ENCODE measurements around the gene TNS3.

Gene TNS3

GRCh38 chr7:47303014-47303694 lies 278.8 kb downstream of the TNS3 start:
- no peak for DNase-seq (ENCODE audit: low spot score)

DNA sequence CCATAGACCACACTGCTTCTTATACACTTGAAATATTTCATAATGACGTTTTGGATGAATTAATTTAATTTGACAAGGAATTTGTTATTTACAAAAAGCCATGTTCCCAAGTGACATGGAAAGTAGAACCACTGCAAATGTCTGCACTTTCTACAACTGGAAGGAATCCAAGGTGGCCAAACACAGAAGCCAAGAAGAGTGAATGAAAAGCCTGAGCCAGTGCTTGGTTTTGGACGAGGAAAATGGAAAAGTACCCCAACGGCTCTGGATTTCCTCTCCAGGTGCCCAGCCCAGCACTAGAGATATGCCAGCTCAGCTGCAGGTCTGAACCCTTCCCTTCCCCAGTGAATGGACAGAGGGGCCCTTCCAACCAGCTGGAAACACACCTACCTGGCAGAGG lies 279.4 kb downstream of the TNS3 start:
- no peak for DNase-seq (ENCODE audit: low spot score)

DNA sequence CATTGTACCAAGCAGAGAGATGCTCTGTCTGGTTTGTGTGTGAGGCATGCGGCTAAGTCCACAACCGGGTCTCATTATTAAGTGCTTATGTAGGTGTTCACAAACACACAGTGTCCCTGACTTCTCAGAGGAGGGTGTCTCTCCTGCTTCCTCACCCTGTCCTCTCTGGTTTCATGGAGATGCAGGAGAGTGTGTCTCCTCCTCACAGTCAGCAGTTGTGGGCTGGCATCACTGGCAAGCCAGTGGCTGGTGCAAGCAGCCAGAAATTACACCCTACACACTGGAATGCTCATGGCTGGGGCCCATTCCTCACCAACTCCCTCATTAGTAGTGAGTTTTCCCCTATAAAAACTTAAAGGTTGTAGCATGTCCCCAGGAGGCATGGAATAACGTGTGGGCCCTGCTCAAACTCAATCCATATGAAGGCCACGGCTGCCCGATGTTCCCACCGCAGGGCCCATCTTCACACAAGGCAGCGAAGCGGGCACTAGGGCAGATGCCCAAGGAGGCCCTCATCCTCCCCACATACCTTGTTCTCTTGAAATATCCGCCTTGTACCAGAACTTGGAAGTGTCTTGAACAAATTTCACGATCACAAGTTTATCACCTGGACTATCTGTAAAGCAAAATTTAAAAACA lies 280.1 kb downstream of the TNS3 start:
- DNase-seq (ENCODE audit: low spot score), result no peak

- no peak for DNase-seq (ENCODE audit: low spot score)
Measured at GRCh38 chr7:47301105-47301477, 280.8 kb downstream of the TNS3 start.

DNA sequence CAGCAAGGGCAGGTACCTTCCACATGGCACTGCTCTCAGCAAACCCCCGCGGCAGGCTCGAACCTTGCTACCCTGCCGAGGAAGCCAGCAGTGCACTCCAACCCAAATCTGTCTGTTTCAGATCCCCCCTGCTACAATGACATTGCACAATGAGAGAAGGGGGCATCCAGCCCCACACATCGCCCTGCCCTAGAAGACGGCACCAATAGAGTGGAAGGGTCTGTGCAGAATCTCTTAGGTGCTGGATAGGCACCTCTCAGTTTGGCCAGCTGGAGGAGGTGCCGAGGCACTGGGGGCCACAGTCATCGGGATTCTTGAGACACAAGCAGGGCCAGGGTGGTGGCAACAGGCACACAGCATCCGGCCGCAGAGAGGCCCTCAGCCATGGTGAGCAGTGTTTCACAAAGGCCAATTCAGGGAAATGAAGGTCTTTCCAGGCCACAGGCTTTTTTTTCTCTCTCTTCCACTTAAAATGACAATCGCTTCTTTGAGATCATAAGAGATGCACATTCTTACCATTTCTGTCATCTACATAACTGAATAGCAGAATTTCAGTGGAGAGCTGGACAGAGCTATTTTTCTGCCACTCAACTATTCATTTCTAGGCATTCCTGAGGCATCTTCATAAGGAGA lies 281.3 kb downstream of the TNS3 start:
- no peak for DNase-seq (ENCODE audit: low spot score)

- no peak for DNase-seq (ENCODE audit: low spot score)
Measured at GRCh38 chr7:47299496-47299895, 282.4 kb downstream of the TNS3 start.

- DNase-seq (ENCODE audit: low spot score), result no peak
Measured at GRCh38 chr7:47298636-47299035, 283.3 kb downstream of the TNS3 start.

GRCh38 chr7:47297120-47297519 lies 284.8 kb downstream of the TNS3 start:
- no peak for DNase-seq (ENCODE audit: low spot score)

GRCh38 chr7:47295606-47296005 lies 286.3 kb downstream of the TNS3 start:
- no peak for DNase-seq (ENCODE audit: low spot score)

GRCh38 chr7:47294556-47295222 lies 287.2 kb downstream of the TNS3 start:
- no peak for DNase-seq (ENCODE audit: low spot score)

DNA sequence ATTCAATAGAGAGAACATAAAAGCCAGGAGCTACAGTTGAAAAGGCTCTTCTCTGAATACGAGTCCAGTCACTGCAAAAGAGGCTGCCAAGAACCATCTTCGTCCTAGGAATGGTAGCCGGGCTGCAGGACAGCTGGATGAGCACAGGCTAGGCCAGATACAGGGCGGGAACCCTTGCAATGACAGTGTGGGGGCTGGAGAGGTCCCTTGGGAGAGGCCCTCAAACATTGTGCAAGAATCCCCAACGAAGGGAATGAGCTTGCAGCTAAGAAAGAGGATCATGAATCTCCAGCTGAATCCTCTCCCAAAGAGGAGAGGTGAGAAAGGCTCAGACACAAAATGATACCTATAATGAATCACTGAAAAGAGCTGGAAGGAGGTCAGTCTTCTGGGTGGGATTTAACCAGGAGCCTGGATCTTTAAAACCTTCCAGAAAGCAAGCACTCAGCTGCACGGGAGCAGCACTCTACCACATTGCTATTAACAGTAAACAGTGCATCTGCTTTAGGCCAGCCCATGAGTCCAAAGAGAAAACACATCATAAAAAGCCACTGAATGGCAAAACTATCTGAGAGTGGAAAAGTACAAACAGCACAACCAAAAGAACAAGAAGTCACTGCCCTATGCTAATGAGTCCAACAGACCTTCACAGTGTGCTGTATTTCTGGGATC lies 287.9 kb downstream of the TNS3 start:
- DNase-seq (ENCODE audit: low spot score), result no peak

- no peak for DNase-seq (ENCODE audit: low spot score)
Measured at GRCh38 chr7:47292832-47293309, 289.0 kb downstream of the TNS3 start.

DNA sequence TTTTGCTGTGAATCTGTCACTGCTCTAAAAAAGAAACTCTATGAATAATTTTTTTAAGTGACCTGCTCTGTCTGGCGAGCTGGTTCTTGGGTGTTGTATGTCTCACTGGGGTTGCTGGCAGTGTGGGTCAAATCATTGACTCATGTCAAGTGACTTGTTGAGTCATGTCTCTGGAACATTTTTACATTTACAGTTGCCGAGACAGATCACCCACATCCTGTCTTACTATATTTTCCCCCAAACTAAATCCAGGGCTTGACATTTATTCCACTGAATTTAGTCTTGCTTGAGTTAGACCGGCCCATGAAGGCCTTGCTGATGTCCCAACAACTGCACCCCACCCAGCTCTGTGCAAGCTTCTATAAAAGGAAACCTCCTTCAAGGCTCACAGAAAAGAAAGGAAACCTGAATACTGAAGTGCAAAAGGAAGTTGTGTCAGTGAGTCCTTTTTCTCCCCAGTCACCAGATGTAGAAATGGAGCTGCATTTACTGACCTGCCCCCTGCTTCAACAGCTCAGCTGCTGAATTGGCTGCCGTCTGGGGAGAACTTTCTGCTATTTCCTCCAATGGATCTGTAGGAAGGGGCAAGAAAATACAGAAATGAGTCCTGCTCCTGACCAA lies 290.3 kb downstream of the TNS3 start:
- no peak for DNase-seq (ENCODE audit: low spot score)

GRCh38 chr7:47290867-47291266 lies 291.0 kb downstream of the TNS3 start:
- DNase-seq (ENCODE audit: low spot score), result no peak

DNA sequence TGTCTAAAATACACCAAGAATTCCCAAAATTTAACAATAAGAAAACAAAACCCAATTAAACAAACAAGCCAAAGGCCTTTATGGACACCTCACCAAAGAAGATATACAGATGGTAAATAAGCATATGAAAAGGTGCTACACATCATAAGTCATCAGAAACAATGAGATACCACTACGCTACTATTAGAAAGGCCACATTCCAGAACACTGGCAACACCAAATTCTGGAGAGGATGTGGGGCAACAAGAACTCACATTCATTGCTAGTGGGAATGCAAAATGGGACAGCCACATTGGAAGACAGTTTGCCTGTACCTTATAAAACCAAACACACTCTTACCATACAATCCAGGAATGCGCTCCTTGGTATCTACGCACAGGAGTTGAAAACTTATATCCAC lies 291.4 kb downstream of the TNS3 start:
- DNase-seq (ENCODE audit: low spot score), result no peak

DNA sequence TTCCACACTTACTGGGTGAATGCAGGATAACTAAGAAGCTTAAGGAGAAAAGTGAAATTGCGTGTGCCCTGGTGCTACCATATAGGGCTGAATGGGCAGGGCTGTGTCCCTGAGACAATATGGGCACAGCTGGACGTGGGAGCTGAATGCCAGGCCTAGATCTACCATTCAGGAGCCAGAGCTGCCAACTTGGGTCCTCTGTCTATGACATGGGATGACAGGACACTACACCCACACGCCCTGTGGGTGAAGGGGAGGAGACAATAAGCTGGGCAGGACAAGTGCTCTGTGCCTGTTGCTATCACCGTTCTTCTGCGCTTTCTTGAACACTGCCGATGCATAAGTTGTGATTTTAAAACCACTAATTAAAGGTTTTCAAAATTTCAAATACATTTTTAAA lies 293.9 kb downstream of the TNS3 start:
- no peak for DNase-seq (ENCODE audit: low spot score)

DNA sequence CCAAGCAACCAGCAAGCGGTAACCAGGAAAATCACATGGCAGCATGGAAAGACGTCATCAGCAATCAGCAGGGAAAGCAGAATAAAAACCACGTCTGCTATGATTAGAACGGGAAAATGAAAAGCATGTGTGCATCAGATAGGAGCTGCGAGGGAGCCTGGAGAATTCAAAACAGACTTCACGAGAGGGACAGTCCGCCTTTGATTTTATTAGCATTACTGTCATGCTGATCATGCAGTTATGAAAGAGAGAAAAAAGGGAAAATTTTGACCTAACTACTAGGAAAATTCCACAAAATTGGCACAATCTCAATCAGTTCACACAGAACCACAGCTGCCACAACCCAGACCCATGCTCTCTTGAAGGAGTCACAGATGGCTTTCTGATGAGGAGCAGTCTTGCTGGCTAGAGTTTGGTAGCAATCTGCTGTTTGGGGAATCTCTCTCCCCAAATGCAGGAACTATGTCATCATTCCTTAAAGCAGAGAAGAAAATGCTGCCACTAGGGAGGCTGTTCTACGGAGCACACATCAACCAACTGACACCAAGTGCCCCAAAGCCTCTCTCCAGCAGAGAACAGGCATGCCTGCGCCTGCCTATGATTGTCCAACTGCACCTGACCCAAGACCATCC lies 295.9 kb downstream of the TNS3 start:
- DNase-seq (ENCODE audit: low spot score), result no peak

- DNase-seq (ENCODE audit: low spot score), result no peak
Measured at GRCh38 chr7:47284691-47285635, 296.9 kb downstream of the TNS3 start.

GRCh38 chr7:47283497-47284131 lies 298.3 kb downstream of the TNS3 start:
- no peak for DNase-seq (ENCODE audit: low spot score)

Data from CD4-positive, alpha-beta T cell treated with Interleukin-2 at 100 ng/mL for 4 hours (primary cell).